GF-D8 (cell line): ENCODE measurements around the gene ZBTB17.
"Not testable (repeated sequence)": the region's sequence is repeated elsewhere in the genome, so short reads cannot be mapped to it uniquely, and the experiment has no call there.

ENCODE experiments used
- DNase-seq: peaks from one replicate; lab custom pipeline; 2025; lab: John Stamatoyannopoulos, UW

ZBTB17 gene

GRCh38 chr1:15935056-15935950 is 40.6 kb downstream of the ZBTB17 start:
- no peak for DNase-seq

GRCh38 chr1:15934211-15935055 is 41.5 kb downstream of the ZBTB17 start:
- no peak for DNase-seq

- no peak for DNase-seq
Measured at GRCh38 chr1:15933684-15934083, 42.2 kb downstream of the ZBTB17 start.

GRCh38 chr1:15932612-15933011 is 43.3 kb downstream of the ZBTB17 start:
- no peak for DNase-seq

GRCh38 chr1:15931884-15932283 is 44.0 kb downstream of the ZBTB17 start:
- DNase-seq: no peak

GRCh38 chr1:15931401-15931800 is 44.5 kb downstream of the ZBTB17 start:
- no peak for DNase-seq

- DNase-seq: no peak
Measured at GRCh38 chr1:15928971-15929965, 46.6 kb downstream of the ZBTB17 start.

- not testable (repeated sequence) for DNase-seq
Measured at GRCh38 chr1:15926448-15926847, 49.5 kb downstream of the ZBTB17 start.

GRCh38 chr1:15923241-15923640 is 52.7 kb downstream of the ZBTB17 start:
- DNase-seq: no peak

GRCh38 chr1:15918962-15919715 is 56.8 kb downstream of the ZBTB17 start:
- no peak for DNase-seq

- no peak for DNase-seq
Measured at GRCh38 chr1:15916916-15917315, 59.0 kb downstream of the ZBTB17 start.

GRCh38 chr1:15916417-15916816 is 59.5 kb downstream of the ZBTB17 start:
- no peak for DNase-seq

GRCh38 chr1:15915991-15916390 is 59.9 kb downstream of the ZBTB17 start:
- DNase-seq: no peak

- not testable (repeated sequence) for DNase-seq
Measured at GRCh38 chr1:15913607-15914006, 62.3 kb downstream of the ZBTB17 start.

- DNase-seq: no peak
Measured at GRCh38 chr1:15911927-15912326, 64.0 kb downstream of the ZBTB17 start.

- DNase-seq: no peak
Measured at GRCh38 chr1:15911141-15911540, 64.8 kb downstream of the ZBTB17 start.

- no peak for DNase-seq
Measured at GRCh38 chr1:15908597-15908996, 67.3 kb downstream of the ZBTB17 start.

- no peak for DNase-seq
Measured at GRCh38 chr1:15902882-15903281, 73.0 kb downstream of the ZBTB17 start.

- no peak for DNase-seq
Measured at GRCh38 chr1:15900662-15901279, 75.1 kb downstream of the ZBTB17 start.

GRCh38 chr1:15899266-15899665 is 76.6 kb downstream of the ZBTB17 start:
- no peak for DNase-seq
